GM12878 (cell line): ENCODE measurements around the gene GPR18. TPM values are rescaled to one million over a fixed set of nuclear protein-coding genes. Genes with fewer than 3 reads are reported as not detected.

Experiments used
- ATAC-seq: fragments of 200-7000 bp; cut with Tn5 transposase; 3 replicates; pipeline ENCODE4 v1.9.1; 2020; ENCODE audit warnings: mild to moderate bottlenecking, moderate library complexity
- BruUV-seq: library from RNA; stranded (reverse); fragments of 400-500 nt; replicated peaks from 2 replicates; lab custom pipeline; 2021; lab: Mats Ljungman, UMichigan
- CTCF ChIA-PET: fragments of 300-600 bp; sonication (Branson Sonifier 250); formaldehyde crosslinking; extraction: SDS; loops from one replicate; lab custom pipeline; 2021; ENCODE audit warnings: inconsistent platforms; lab: Yijun Ruan, JAX
- POLR2A ChIA-PET: fragments of 350-600 bp; formaldehyde crosslinking; extraction: SDS; loops from one replicate; lab custom pipeline; 2021; ENCODE audit warnings: inconsistent platforms; lab: Charles Lee
- RAD21 ChIA-PET: fragments of 300-600 bp; sonication (Branson Sonifier 250); formaldehyde crosslinking; loops from one replicate; lab custom pipeline; 2023; ENCODE audit warnings: antibody characterized with exemption; ENCODE audit not compliant: unreplicated experiment; lab: Charles Lee
- SMC1A ChIA-PET: fragments of 300-600 bp; sonication (Branson Sonifier 250); formaldehyde crosslinking; loops from one replicate; lab custom pipeline; 2023; ENCODE audit not compliant: unreplicated experiment, uncharacterized antibody; lab: Charles Lee
- DNase-seq: peaks from one replicate; pipeline ENCODE4 v3.0.0-alpha.2; 2011; ENCODE audit warnings: low read depth, low spot score
- FAIRE-seq: peaks from 3 replicates; lab custom pipeline; 2011; peaks lifted over from hg19 to GRCh38; lab: Jason Lieb, UNC
- H2AFZ ChIP-seq: 2 replicates; pipeline ENCODE4 v1.6.0; 2011; ENCODE audit warnings: low read depth, low read length, control low read depth; ENCODE audit not compliant: control insufficient read depth
- H3K27ac ChIP-seq: 2 replicates; pipeline ENCODE4 v1.5.1; 2011; ENCODE audit warnings: control low read depth; ENCODE audit not compliant: control insufficient read depth, insufficient read depth
- H3K27me3 ChIP-seq, 2 experiments: replicated peaks in 1 of 2; 2 replicates each; pipeline versions ENCODE4 v1.6.0 to v1.6.1; 2011; ENCODE audit warnings: low read length in 1 of 2; ENCODE audit not compliant: control insufficient read depth in 2 of 2, insufficient read depth in 2 of 2
- H3K36me3 ChIP-seq, 2 experiments: 2 replicates each; pipeline ENCODE4 v1.5.1; 2011; ENCODE audit warnings: low read length in 1 of 2; ENCODE audit not compliant: control insufficient read depth in 2 of 2, insufficient read depth in 2 of 2
- H3K4me1 ChIP-seq: 2 replicates; pipeline ENCODE4 v1.6.1; 2011; ENCODE audit warnings: mild to moderate bottlenecking, low read length, moderate library complexity, mixed read lengths; ENCODE audit not compliant: control insufficient read depth, insufficient read depth
- H3K4me2 ChIP-seq: 2 replicates; pipeline ENCODE4 v1.6.0; 2011; ENCODE audit warnings: control low read depth; ENCODE audit not compliant: control insufficient read depth, insufficient read depth
- H3K4me3 ChIP-seq: fragments of 200-600 bp; sonication (generic); 2 replicates; pipeline ENCODE4 v1.5.1; 2016
- H3K79me2 ChIP-seq: 2 replicates; pipeline ENCODE4 v1.6.0; 2011; ENCODE audit warnings: low read length; ENCODE audit not compliant: control insufficient read depth, insufficient read depth
- H3K9ac ChIP-seq: 2 replicates; pipeline ENCODE4 v1.8.0; 2011; ENCODE audit warnings: low read length, control low read depth, mixed read lengths; ENCODE audit not compliant: control insufficient read depth, insufficient read depth
- H3K9me3 ChIP-seq: replicated peaks from 3 replicates; pipeline ENCODE4 v1.5.1; 2011; ENCODE audit warnings: mild to moderate bottlenecking, low read length; ENCODE audit not compliant: control insufficient read depth, insufficient read depth
- H4K20me1 ChIP-seq: 2 replicates; pipeline ENCODE4 v1.6.0; 2011; ENCODE audit not compliant: control insufficient read depth, insufficient read depth
- CHD4 ChIP-seq: fragments of 200-600 bp; sonication (generic); IDR thresholded peaks from 2 replicates; pipeline ENCODE4 v1.6.1; 2016; ENCODE audit warnings: mild to moderate bottlenecking
- CREB1 ChIP-seq: IDR thresholded peaks from 2 replicates; pipeline ENCODE4 v1.6.1; 2012; ENCODE audit warnings: low read depth, mild to moderate bottlenecking, inconsistent platforms
- IRF4 ChIP-seq: IDR thresholded peaks from 2 replicates; pipeline ENCODE4 v1.6.1; 2011; ENCODE audit warnings: low read depth, low read length
- NFYA ChIP-seq: IDR thresholded peaks from 2 replicates; pipeline ENCODE4 v1.6.1; 2011; ENCODE audit warnings: low read depth, mild to moderate bottlenecking, low read length, improper control_type of control experiment, borderline replicate concordance
- NR2C2 ChIP-seq: IDR thresholded peaks from 2 replicates; pipeline ENCODE4 v1.6.1; 2011; ENCODE audit warnings: borderline replicate concordance, low read depth; ENCODE audit not compliant: control insufficient read depth, insufficient read length
- RBBP5 ChIP-seq: fragments of 200-600 bp; sonication (generic); conservative IDR thresholded peaks from 2 replicates; pipeline ENCODE4 v1.6.1; 2016
- REST ChIP-seq: IDR thresholded peaks from 2 replicates; pipeline ENCODE4 v1.6.1; 2012; ENCODE audit warnings: mild to moderate bottlenecking, low read depth, low read length
- ZNF622 ChIP-seq: fragments of 450-650 bp; IDR thresholded peaks from 2 replicates; pipeline ENCODE4 v1.6.1; 2017; ENCODE audit warnings: mild to moderate bottlenecking, inconsistent platforms
- WGBS: methylation state at CpG from one replicate; pipeline ENCODE4 v1.1.6; 2016; ENCODE audit warnings: low lambda C conversion rate; ENCODE audit not compliant: insufficient replicate concordance, insufficient coverage; ENCODE audit errors: missing lambda C conversion rate; 5-methylcytosine and 5-hydroxymethylcytosine counted together
- in situ Hi-C: fragments of 300-500 bp; cut with MboI; formaldehyde crosslinking; loops from 9 replicates; pipeline ENCODE4 v1.14.3; 2018; ENCODE audit warnings: mixed read lengths
- intact Hi-C: fragments of 100-400 bp; cut with micrococcal nuclease; formaldehyde crosslinking; loops from one replicate; pipeline ENCODE4 v1.14.2; 2022; ENCODE audit not compliant: unreplicated experiment
- polyA plus RNA-seq, 11 experiments: library from polyadenylated mRNA; depleted of rRNA in 4 of 11; unstranded in 6 of 11; stranded (reverse) in 5 of 11; fragments of >200 nt; fragmentation: Nextera tagmentation in 4 of 11; fragmentation: Illumina TruSeq in 1 of 11; extraction: Ambion mirVana in 4 of 11; extraction: Trizol in 1 of 11; gene quantifications; 1 replicate in 1 of 11; 2 replicates in 10 of 11; pipeline versions ENCODE4 v1.2.1 to v1.2.3, GENCODE V29; 2011 to 2016; ENCODE audit warnings: inconsistent platforms in 2 of 11, missing spikeins in 2 of 11, low read depth in 1 of 11
- total RNA-seq, 4 experiments: library from RNA; depleted of rRNA in 3 of 4; stranded (reverse); fragments of >200 nt in 3 of 4; fragmentation: Illumina TruSeq in 1 of 4; extraction: Trizol in 1 of 4; gene quantifications; 2 replicates each; pipeline versions ENCODE4 v1.2.1 to v1.2.3, GENCODE V29; 2013 to 2021

Gene GPR18
- total and polyA plus RNA-seq, 10 of the 15 experiments (the other 5 are each of a cell fraction or from before 2014, with no cell fraction given), result 3.3 to 12.9 (median 5.2) TPM

DNA sequence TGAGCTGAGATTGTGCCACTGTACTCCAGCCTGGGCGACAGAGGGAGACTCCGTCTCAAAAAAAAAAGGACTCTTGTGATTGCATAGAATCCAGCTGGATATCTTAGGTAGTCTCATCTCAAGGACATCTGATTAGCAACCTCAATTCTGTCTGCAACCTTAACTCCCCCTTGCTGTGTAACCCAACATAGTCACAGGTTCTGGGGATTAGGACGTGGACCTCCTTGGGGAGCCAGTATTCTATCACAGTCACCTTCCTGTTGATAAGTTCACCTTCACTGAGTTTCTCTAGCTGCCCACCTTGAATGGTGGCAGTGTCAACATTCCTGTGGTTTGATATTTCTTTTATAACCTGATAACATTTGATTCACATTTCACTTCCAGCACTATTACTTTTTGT, 27.2 kb downstream of the GPR18 start:
- ATAC-seq (no peak), DNase-seq (no peak), FAIRE-seq (no peak)
- Histone ChIP-seq H2AFZ (no peak overlapping the region), H4K20me1 (no peaks in the 10 kb centered on the region), H3K9ac (no peak overlapping the region), H3K4me2 (no peak overlapping the region), H3K9me3 (no peaks in the 10 kb centered on the region; the same call in 2 of the 3 replicates), H3K79me2 (peaks cover 40% of the 10 kb centered on the region), H3K27me3 (no peaks in the 10 kb centered on the region), H3K27ac (no peak overlapping the region), H3K4me3 (no peak overlapping the region), H3K4me1 (peaks cover 40% of the 10 kb centered on the region), H3K36me3 (no peaks in the 10 kb centered on the region)
- SMC1A ChIA-PET, result interaction anchor here (1.0 to 6.5 kb wide), 10 partner anchors 12 to 206 kb away, joined by 3 to 69 read pairs (median 5); partner anchors contain the start of genes GPR18 and UBAC2
- WGBS, result 100% methylated on average over 3 of the region's 3 CpGs
- in situ Hi-C loops (no loop called here), intact Hi-C loops (no loop called here)
- RAD21 ChIA-PET, result interaction anchor here (0.7 to 5.1 kb wide), 2 partner anchors 26 to 51 kb away, joined by 3 to 37 read pairs; partner anchors contain the start of gene GPR18
- no TSS peak for BruUV-seq
- CTCF ChIA-PET, result interaction anchor here (0.8 to 4.4 kb wide), 10 partner anchors 13 to 206 kb away, joined by 3 to 22 read pairs (median 4); partner anchors contain the start of gene UBAC2
- TF ChIP-seq ZNF622 (no peak), NFYA (no peak), REST (no peak), IRF4 (no peak), CHD4 (no peak), RBBP5 (no peak), CREB1 (no peak), NR2C2 (no peak)
- POLR2A ChIA-PET, result interaction anchor here (0.7 to 2.1 kb wide), 3 partner anchors 24 to 28 kb away, joined by 4 to 6 read pairs (median 6); no protein-coding TSS in a partner anchor
